Natural killer cell (primary cell): Measurements from ENCODE around the gene RBM15B. TPM values are rescaled to one million over a fixed set of nuclear protein-coding genes. Genes with fewer than 3 reads are reported as not detected.
"Not testable (repeated sequence)": the region's sequence is repeated elsewhere in the genome, so short reads cannot be mapped to it uniquely, and the experiment has no call there.

Experiments used
- ATAC-seq, 3 donors: fragments of 150-1000 bp in 2 of 3; fragments of 200-7000 bp in 1 of 3; cut with Tn5 transposase; 1 replicate in 1 of 3; 2 replicates in 2 of 3; pipeline ENCODE4 v1.10.0; 2021; ENCODE audit warnings: mild to moderate bottlenecking in 2 of 3, moderate library complexity in 2 of 3
- DNase-seq, 2 donors: peaks; one replicate each; pipeline versions ENCODE4 v3.0.0 to v3.0.0-alpha.2; 2013 to 2021; ENCODE audit warnings: mixed read lengths in 1 of 2
- H3K27ac ChIP-seq: one replicate; pipeline ENCODE4 v1.5.1; 2013; ENCODE audit warnings: mild to moderate bottlenecking, low read length
- H3K27me3 ChIP-seq: one replicate; pipeline ENCODE4 v1.6.1; 2013; ENCODE audit warnings: low read length; ENCODE audit not compliant: control insufficient read depth, insufficient read depth
- H3K36me3 ChIP-seq: one replicate; pipeline ENCODE4 v1.6.1; 2013; ENCODE audit warnings: low read length; ENCODE audit not compliant: control insufficient read depth, insufficient read depth
- H3K4me1 ChIP-seq: one replicate; pipeline ENCODE4 v1.6.1; 2013; ENCODE audit warnings: low read length; ENCODE audit not compliant: control insufficient read depth, insufficient read depth
- H3K4me3 ChIP-seq: one replicate; pipeline ENCODE4 v1.5.1; 2013; ENCODE audit warnings: low read length
- H3K9me3 ChIP-seq: one replicate; pipeline ENCODE4 v1.6.1; 2013; ENCODE audit warnings: low read length; ENCODE audit not compliant: control insufficient read depth, insufficient read depth
- H3K27ac Mint-ChIP-seq, 2 donors: one replicate each; pipeline ENCODE4 v1.8.0; 2022; ENCODE audit warnings: mild to moderate bottlenecking in 2 of 2, mixed read lengths in 2 of 2, moderate library complexity in 1 of 2
- H3K27me3 Mint-ChIP-seq, 2 donors: one replicate each; pipeline ENCODE4 v1.8.0; 2022; ENCODE audit warnings: low read depth in 2 of 2, mixed read lengths in 2 of 2
- H3K36me3 Mint-ChIP-seq: one replicate; pipeline ENCODE4 v1.8.0; 2022; ENCODE audit warnings: mixed read lengths
- H3K4me1 Mint-ChIP-seq, 2 donors: one replicate each; pipeline ENCODE4 v1.8.0; 2022; ENCODE audit warnings: mixed read lengths in 2 of 2
- H3K4me3 Mint-ChIP-seq: one replicate; pipeline ENCODE4 v1.8.0; 2022; ENCODE audit warnings: mild to moderate bottlenecking, moderate library complexity, mixed read lengths
- H3K9me3 Mint-ChIP-seq, 2 donors: one replicate each; pipeline ENCODE4 v1.8.0; 2022; ENCODE audit warnings: mixed read lengths in 2 of 2
- WGBS: methylation state at CpG from one replicate; pipeline ENCODE4 v1.1.7; 2013; ENCODE audit warnings: missing lambda C conversion rate; ENCODE audit not compliant: insufficient coverage; 5-methylcytosine and 5-hydroxymethylcytosine counted together
- intact Hi-C: fragments of 100-400 bp; cut with micrococcal nuclease; formaldehyde crosslinking; loops from one replicate; pipeline ENCODE4 v1.14.2; 2022
- total RNA-seq, 4 donors: library from RNA; stranded (reverse); fragments of 120-200 nt in 1 of 4; gene quantifications; one replicate each; pipeline versions ENCODE4 v1.2.3 to v1.2.4, GENCODE V29; 2013 to 2022
- TF ChIP-seq, protein P1 (sequence below): fragments of 200-600 bp; IDR thresholded peaks from one replicate; pipeline ENCODE4 v1.8.0; 2022; ENCODE audit warnings: antibody characterized with exemption

Gene RBM15B
- total RNA-seq, 3 donors from 2014 or later (not counting 1 experiment from before 2014, with no cell fraction given): 23.7 to 29.0 (median 28.6) TPM

DNA sequence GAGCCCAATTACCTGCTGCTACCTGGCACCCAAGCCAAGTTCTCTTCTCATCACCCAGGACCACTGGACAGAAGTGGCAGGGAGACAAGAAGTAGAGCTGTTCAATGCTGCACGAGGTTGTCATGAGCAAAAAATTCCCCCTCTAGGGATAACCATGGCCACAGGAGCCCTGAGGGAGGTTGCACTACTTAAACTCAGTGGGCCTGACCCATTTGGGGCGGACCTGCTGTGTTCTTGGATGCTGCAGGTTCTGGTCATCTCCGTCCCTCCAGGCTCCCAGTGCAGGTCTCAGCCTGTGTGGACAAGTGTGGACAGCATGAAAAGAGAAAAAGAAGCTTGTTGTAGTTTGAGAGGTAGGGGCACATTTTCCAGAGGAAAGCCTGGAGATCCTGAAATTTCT is 32.1 kb upstream of the RBM15B start:
- no peaks in the 10 kb centered on the region for H3K9me3 Mint-ChIP-seq
- no peak overlapping the region for H3K4me3 Mint-ChIP-seq
- Histone ChIP-seq H3K27me3 (no peaks in the 10 kb centered on the region), H3K9me3 (no peaks in the 10 kb centered on the region), H3K36me3 (no peaks in the 10 kb centered on the region), H3K4me1 (no peaks in the 10 kb centered on the region), H3K4me3 (no peak overlapping the region), H3K27ac (no peak overlapping the region)
- H3K36me3 Mint-ChIP-seq: no peaks in the 10 kb centered on the region
- 86% methylated on average over 3 of the region's 3 CpGs for WGBS
- H3K27ac Mint-ChIP-seq: no peak overlapping the region
- no peak for ATAC-seq
- no peaks in the 10 kb centered on the region for H3K27me3 Mint-ChIP-seq
- intact Hi-C loops: no loop called here
- no peaks in the 10 kb centered on the region for H3K4me1 Mint-ChIP-seq
- TF ChIP-seq, protein P1, sequence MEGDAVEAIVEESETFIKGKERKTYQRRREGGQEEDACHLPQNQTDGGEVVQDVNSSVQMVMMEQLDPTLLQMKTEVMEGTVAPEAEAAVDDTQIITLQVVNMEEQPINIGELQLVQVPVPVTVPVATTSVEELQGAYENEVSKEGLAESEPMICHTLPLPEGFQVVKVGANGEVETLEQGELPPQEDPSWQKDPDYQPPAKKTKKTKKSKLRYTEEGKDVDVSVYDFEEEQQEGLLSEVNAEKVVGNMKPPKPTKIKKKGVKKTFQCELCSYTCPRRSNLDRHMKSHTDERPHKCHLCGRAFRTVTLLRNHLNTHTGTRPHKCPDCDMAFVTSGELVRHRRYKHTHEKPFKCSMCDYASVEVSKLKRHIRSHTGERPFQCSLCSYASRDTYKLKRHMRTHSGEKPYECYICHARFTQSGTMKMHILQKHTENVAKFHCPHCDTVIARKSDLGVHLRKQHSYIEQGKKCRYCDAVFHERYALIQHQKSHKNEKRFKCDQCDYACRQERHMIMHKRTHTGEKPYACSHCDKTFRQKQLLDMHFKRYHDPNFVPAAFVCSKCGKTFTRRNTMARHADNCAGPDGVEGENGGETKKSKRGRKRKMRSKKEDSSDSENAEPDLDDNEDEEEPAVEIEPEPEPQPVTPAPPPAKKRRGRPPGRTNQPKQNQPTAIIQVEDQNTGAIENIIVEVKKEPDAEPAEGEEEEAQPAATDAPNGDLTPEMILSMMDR: no peak
- DNase-seq: no peak

DNA sequence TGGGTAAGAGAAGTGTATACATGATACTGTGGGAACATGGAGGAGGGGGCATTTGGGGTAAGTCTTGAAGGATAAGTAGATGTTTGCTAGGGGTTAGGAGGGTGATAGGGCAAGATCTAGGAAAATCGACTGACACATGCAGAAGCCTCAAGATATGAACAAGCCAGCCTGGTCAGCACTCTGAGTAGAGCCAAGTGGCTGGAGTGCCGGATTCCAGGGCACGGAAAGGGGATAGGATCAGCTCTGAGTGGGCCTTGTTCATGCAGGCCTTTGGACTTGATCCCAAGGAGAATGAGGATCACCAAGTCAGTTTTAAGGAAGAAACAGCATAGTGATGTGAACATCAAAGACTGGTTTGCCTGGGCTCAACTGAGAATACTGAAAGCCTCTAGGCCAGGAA is 30.3 kb upstream of the RBM15B start:
- Mint-ChIP-seq H3K27ac (no peak overlapping the region), H3K36me3 (no peaks in the 10 kb centered on the region), H3K4me3 (no peak overlapping the region), H3K27me3 (peaks cover 0 to 6% of the 10 kb centered on the region in 2 donors), H3K9me3 (no peaks in the 10 kb centered on the region), H3K4me1 (no peaks in the 10 kb centered on the region)
- intact Hi-C loops: no loop called here
- Histone ChIP-seq H3K4me3 (no peak overlapping the region), H3K9me3 (no peaks in the 10 kb centered on the region), H3K4me1 (no peaks in the 10 kb centered on the region), H3K27me3 (no peaks in the 10 kb centered on the region), H3K27ac (no peak overlapping the region), H3K36me3 (no peaks in the 10 kb centered on the region)
- no peak for DNase-seq
- 92% methylated on average over 3 of the region's 3 CpGs for WGBS
- no peak for ATAC-seq
- TF ChIP-seq, protein P1: no peak

DNA sequence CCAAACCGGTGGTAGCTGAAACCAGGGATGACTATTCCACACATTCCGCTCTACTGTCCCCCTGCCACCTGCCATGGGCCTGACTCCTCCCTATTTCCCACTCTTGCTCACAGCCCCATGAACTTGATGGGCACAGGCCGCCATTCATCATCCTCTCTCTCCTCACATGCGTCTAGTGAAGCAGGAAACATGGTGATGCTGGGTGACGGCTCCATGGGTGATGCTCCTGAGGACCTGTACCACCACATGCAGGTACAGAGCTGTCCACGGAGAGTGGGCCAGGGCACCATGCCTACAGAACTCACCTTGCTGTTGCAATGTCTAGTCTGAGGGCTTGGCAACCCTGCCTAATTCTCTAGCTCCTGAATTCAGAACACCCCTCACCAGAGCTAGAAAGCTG is 29.3 kb upstream of the RBM15B start:
- Histone ChIP-seq H3K36me3 (no peaks in the 10 kb centered on the region), H3K4me1 (no peaks in the 10 kb centered on the region), H3K4me3 (no peak overlapping the region), H3K27ac (no peak overlapping the region), H3K27me3 (no peaks in the 10 kb centered on the region), H3K9me3 (no peaks in the 10 kb centered on the region)
- TF ChIP-seq, protein P1: no peak
- no peak overlapping the region for H3K27ac Mint-ChIP-seq
- intact Hi-C loops: no loop called here
- H3K27me3 Mint-ChIP-seq: peaks cover 6 to 12% of the 10 kb centered on the region in 2 donors
- H3K4me1 Mint-ChIP-seq: no peaks in the 10 kb centered on the region
- H3K4me3 Mint-ChIP-seq: no peak overlapping the region
- ATAC-seq: no peak
- H3K36me3 Mint-ChIP-seq: no peaks in the 10 kb centered on the region
- 94% methylated on average over 6 of the region's 6 CpGs for WGBS
- H3K9me3 Mint-ChIP-seq: no peaks in the 10 kb centered on the region
- no peak for DNase-seq

DNA sequence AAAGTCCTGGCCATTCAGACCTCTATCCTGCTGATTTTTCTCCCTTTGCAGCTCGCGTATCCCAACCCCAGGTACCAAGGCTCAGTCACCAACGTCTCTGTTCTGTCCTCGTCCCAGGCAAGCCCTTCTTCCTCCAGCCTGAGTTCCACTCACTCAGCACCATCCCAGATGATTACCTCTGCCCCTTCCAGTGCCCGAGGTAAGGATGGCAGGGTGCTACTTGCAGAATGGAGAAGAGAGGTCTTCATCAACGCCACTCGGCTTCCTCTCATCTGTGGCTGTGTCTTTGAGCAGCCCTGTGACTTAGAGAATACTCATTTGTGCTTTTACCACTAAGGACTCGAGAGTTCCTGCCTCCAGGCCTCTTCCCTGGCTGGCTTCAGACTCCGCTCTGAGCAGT is 28.6 kb upstream of the RBM15B start:
- Mint-ChIP-seq H3K4me1 (no peaks in the 10 kb centered on the region), H3K36me3 (no peaks in the 10 kb centered on the region), H3K27ac (no peak overlapping the region), H3K4me3 (no peak overlapping the region), H3K9me3 (no peaks in the 10 kb centered on the region), H3K27me3 (peaks cover 8 to 14% of the 10 kb centered on the region in 2 donors)
- 87% methylated on average over 9 of the region's 9 CpGs for WGBS
- TF ChIP-seq, protein P1: no peak
- no peak overlapping the region for H3K27ac ChIP-seq
- no peaks in the 10 kb centered on the region for H3K36me3 ChIP-seq
- H3K27me3 ChIP-seq: no peaks in the 10 kb centered on the region
- H3K4me1 ChIP-seq: no peaks in the 10 kb centered on the region
- ATAC-seq (no peak), DNase-seq (no peak)
- H3K4me3 ChIP-seq: no peak overlapping the region
- intact Hi-C loops: no loop called here
- H3K9me3 ChIP-seq: no peaks in the 10 kb centered on the region

DNA sequence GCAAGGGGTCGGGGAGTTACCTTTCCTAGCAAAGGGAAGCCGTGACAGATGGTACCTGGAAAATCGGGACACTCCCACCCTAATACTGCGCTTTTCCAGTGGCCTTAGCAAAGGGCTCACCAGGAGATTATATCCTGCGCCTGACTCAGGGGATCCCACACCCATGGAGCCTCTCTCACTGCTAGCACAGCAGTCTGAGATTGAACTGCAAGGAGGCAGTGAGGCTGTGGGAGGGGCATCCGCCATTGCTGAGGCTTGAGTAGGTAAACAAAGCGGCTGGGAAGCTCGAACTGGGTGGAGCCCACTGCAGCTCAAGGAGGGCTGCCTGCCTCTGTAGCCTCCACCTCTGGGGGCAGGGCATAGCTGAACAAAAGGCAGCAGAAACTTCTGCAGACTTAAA is 22.8 kb upstream of the RBM15B start:
- ATAC-seq, H3K27ac Mint-ChIP-seq, H3K4me3 Mint-ChIP-seq, H3K9me3 ChIP-seq, H3K4me3 ChIP-seq, H3K4me1 Mint-ChIP-seq, H3K36me3 ChIP-seq, H3K9me3 Mint-ChIP-seq, H3K27me3 ChIP-seq, H3K36me3 Mint-ChIP-seq, H3K4me1 ChIP-seq, H3K27ac ChIP-seq, intact Hi-C loops, DNase-seq: not testable (repeated sequence)
- H3K27me3 Mint-ChIP-seq: peaks cover 8 to 20% of the 10 kb centered on the region in 2 donors
- 94% methylated on average over 8 of the region's 8 CpGs for WGBS
